Glomerular visceral epithelial cell (primary cell): ENCODE data around the gene TBCB.
"Not testable (repeated sequence)": the region's sequence is repeated elsewhere in the genome, so short reads cannot be mapped to it uniquely, and the experiment has no call there.

Source experiments
- DNase-seq: peaks from one replicate; pipeline ENCODE4 v3.0.0-alpha.2; 2016; ENCODE audit errors: extremely low spot score

Gene TBCB

GRCh38 chr19:36134867-36135266, 19.6 kb downstream of the TBCB start:
- not testable (repeated sequence) for DNase-seq

DNA sequence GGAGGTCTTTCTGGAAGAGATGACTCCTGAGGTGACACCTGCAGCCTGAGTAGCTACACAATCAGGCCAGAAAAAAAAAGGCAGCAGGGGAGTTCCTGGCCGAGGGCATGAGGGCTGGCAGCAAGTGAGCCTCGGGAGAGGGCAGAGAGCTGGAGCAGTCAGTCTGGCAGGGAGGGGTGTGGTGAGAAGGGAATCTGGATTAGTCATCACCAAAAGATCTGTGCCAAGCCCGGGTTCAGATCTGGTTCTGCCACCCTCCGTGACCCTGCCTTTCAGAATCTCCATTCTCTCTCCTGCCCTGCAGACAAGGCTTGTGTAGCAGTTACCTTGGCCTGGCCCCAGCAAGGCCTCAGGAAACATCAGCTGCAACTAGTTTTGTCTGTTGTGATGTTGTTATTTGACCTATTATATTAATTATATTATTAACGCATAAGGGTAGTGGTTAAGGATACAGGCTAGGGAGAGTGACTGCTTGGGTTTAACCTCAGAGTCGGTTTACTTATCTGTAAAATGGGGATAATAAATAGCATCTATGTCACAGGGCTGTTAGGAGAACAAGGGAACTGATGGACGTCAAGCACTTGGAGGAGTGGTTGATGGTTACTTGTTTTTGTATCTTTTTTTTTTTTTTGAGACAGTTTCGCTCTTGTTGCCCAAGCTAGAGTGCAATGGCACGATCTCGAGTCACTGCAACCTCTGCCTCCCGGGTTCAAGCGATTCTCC, 21.9 kb downstream of the TBCB start:
- peak; percentile 79 for DNase-seq

DNA sequence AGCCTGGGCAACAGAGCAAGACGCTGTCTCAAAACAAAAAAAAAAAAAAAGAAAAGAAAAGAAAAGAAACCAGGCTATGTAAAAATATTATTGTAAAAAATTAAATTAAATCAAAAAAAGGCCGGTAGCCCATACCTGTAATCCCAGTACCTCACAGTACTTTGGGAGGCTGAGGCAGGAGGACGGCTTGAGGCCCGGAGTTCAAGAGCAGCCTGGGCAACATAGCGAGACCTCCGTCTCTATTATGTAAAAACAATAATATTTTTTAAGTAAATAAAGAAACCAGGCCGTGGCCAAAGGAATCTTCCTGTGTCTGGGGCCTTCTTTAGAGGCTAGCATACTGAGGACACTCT, 23.8 kb downstream of the TBCB start:
- DNase-seq = no peak

DNA sequence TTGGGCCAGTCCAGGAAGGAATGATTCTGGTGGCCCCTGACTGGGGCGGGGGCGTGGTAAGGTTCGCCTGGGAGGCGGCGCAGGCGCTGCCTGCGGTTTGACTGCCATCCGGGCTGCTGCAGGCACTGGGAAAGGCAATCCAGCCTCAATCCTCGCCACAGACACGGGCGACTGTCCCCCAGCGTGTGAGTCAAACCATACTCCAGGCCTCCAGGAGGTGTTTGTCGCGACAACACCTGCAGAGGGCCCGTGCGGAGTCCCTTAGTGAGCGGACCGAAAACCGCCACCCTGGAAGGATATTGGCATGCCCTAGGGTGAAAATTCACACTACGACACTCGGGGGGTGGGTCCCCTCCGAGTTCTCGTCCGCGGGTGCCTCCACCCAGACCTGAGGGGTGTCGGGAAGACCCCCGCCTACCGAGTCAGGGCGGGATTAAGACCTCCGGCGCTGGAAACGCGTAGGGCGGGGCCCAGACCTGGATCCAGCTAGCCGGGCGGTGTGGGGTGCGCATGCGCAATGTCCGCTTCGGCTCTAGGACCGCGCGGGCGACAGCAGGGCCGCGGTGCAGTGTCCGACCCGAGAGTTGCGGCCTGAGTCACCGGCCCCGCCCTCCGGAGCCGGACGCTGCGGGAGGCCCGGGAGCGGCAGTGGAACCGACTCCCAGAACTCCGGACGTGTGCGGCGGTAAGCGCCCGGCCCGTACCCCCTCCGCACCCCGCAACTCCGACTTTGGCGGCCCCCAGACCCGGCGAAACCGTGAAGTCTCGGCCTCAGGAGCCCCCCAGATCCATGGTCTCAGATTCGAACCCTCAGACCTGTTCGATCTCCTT, 24.4 kb downstream of the TBCB start, which contains the start of gene CAPNS1:
Gene CAPNS1 (plus strand): TSS at position 594 of the 831 bp plus-strand sequence. CDS start 946 bp downstream, outside the sequence.
- peak; percentile 98 for DNase-seq

DNA sequence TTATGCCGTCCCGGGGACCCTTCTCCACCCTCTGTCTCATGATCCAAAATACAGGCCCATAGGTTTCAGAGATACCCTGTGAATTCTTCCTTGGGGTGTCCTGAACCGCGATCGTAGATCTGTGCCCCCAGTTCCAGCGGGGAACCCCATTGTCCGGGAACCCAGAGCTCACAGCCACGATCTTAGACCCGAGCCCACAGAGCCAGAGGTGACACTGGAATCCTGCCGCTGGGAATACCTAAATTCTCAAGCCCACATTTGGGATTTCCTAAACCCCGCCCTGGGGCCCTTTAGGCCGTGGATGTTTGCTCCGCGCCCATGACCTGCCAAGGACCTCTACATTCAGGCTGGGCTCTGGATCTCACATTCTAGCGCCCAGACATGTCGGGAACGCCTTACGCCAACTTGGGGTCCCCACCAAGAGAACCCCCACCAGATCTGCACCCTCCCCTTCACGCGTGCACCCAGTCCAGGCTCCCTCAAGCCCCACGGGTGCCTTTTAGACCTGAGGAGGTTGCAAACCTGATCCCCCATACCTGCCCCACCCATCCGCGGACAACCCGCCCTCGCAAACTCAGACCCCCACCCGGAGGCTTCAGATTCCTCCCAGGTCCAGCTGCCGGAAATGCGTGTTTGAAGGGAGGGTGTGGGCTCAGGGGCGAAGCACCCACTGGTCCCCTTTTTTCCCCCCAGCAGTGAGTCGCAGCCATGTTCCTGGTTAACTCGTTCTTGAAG, 25.2 kb downstream of the TBCB start:
- peak; percentile 69 for DNase-seq

DNA sequence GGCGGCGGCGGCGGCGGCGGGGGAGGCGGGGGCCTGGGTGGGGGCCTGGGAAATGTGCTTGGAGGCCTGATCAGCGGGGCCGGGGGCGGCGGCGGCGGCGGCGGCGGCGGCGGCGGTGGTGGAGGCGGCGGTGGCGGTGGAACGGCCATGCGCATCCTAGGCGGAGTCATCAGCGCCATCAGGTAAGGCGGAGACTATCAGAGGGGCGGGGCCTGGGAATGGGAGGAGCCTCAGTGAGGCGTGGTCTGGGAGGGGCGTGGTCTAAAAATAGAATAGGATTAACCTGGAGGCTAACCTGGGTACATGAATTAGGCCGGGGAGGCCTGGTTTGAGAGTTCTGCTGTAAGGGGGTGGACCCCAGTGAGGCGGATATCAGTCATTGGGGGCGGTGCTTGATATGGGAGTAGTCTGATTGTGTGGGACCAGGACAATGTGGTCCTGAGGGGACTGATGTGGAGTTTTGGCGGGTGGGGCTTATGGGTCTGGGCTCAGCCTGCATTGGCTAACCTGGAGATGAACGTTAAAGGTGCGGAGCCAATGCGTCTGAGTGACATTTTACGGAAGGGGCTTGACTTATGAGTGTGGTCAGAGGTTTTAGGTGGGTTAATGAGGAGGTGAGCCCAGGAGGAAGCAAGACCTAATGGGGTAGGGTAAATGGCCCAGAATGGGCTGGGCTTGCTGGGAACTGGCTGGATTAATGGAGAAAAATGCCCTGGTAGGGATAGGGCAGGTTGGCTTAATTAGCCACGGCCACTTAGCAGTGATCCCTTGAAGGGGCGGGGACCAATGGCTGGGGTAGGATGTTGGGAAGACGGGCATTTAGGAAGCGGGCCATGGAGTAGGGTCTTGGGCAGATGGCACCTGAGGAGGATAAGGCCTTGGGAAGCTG, 26.0 kb downstream of the TBCB start:
- DNase-seq = peak; percentile 89

DNA sequence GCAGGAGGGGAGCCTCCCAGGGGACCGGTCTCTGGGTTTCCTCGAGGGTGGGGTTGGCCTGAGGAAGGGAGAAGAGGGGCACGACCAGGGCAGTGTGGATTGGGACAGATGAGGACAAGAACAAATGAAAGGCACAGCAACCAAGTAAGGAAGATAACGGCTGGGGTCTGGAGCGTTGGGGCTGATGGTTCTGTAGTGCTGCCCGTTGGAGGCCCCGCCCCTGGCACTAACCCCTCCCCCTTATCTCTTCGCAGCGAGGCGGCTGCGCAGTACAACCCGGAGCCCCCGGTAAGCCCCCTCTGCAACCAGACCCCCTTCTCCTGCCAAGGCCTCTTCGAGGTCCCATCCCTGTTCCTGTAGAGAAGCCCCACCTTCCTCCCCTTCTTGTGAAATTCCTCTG, 26.8 kb downstream of the TBCB start:
- DNase-seq = no peak

DNA sequence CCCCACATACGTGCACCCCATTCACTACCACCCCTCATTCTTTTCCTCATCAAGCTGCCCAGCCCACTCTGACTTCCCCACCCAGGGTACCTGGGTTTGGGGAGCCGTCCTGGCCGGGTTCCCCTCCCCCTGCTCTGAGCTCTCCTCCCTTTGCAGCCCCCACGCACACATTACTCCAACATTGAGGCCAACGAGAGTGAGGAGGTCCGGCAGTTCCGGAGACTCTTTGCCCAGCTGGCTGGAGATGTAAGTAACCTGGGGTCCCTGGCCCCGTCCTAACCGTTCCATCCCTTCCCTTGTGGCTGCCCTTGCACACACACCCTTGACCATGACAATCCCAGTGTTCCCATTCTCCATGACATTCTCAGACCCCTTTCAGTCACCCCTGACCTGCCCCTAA, 27.2 kb downstream of the TBCB start:
- DNase-seq = no peak

DNA sequence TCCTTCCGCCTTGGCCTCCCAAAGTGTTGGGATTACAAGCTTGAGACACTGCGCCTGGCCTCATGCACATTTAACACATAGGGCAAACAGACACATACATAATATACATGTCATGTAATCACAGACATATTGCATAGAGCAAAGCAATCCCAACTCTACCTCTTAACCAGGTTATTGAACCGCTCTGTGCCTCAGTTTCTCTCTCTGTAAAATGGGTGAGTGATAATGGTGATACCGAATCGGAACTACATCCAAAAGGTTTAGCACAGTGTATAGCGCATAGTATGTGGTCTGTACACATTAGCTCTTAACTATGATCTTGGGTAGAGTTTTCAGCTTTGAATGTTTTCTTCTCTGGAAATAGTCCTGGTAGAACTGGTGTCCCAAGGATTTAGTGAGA, 29.4 kb downstream of the TBCB start:
- no peak for DNase-seq

DNA sequence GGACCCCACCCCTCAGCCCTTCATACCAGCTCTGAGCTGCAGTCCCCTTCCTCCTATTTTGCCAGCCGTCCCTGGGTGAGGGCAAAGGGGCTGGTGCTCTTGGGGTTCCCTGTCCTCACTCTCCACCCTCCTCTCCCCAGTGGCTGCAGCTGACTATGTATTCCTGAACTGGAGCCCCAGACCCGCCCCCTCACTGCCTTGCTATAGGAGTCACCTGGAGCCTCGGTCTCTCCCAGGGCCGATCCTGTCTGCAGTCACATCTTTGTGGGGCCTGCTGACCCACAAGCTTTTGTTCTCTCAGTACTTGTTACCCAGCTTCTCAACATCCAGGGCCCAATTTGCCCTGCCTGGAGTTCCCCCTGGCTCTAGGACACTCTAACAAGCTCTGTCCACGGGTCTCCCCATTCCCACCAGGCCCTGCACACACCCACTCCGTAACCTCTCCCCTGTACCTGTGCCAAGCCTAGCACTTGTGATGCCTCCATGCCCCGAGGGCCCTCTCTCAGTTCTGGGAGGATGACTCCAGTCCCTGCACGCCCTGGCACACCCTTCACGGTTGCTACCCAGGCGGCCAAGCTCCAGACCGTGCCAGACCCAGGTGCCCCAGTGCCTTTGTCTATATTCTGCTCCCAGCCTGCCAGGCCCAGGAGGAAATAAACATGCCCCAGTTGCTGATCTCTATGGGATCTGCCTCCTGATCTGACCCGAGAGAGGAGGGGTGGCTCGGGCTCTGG, 34.6 kb downstream of the TBCB start:
- no peak for DNase-seq

DNA sequence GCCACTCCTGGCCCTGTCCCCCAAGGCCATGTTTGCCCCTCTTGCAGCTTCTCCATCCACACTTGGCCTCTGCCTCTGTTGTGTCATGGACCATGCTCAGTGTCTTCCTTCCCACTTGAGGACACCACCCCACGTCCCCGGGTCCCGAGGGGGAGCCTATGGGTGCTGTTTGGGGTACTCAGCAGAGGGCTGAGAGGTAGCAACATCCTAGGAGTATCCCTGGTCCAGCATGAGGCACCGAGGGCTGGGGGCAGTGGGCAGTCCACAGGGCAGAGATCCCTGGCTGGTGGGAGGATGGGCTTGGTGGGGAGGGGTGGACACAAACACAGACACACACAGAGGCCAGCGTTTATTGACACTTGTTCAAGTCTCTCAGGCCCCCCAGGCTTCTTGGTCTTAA, 35.3 kb downstream of the TBCB start:
- DNase-seq = no peak

- DNase-seq = no peak
Observed at GRCh38 chr19:36151144-36152018, 36.1 kb downstream of the TBCB start.

DNA sequence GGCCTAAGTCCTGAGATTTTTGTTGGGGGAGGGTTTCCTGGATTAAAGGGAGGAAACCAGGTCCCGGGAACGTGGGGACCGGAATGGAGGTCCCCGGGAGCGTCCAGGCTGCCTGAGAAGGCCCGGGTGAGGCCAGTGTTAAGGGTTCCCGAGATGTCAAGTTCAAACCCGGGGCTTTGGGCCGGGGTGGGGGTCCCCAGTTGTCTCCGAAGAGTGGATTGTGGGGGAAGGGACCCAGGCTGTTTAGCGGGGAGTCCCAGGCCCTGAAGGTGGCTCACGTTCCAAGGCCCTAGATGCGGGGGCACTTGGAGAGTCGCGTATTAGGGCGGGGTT, 36.7 kb downstream of the TBCB start:
- no peak for DNase-seq

DNA sequence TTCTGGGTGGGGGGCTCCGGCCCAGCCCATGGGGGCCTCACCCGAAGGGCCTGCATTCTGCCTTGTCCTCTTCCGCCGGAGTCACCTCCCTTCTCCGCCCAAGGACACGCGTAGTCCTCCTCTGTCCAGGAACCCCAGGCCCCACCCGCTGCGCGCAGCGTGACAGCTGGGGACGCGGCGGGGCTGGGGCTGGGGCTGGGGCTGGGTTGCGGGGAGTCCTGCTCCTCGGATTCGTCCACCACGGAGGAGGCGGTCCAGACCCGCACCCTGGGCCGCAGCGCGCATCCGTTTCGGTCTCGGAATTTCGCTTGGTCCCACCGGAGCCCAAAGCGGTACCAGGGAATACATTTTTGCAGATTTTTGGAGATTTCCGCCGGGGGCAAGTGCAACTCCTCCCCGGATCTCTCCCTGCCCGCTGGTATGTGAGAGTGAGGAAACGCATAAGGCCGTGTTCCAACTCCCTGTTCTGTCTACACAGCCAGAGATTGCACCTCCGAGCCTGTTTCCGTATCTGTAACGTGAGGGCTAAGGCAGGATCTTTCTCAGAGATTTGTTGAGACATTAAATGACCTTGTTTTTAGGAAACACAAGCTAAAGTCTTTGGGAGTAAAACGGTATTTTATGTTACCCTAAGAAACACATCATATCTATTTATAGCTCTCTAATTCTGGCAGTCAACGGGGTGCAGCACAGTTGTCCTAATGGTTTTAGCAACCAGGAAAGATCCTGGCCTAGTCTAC, 37.3 kb downstream of the TBCB start, which contains the start of gene COX7A1:
Gene COX7A1 (minus strand): TSS at position 96 of the 740 bp plus-strand sequence. CDS start 40 bp downstream, at position 56.
- DNase-seq = no peak

DNA sequence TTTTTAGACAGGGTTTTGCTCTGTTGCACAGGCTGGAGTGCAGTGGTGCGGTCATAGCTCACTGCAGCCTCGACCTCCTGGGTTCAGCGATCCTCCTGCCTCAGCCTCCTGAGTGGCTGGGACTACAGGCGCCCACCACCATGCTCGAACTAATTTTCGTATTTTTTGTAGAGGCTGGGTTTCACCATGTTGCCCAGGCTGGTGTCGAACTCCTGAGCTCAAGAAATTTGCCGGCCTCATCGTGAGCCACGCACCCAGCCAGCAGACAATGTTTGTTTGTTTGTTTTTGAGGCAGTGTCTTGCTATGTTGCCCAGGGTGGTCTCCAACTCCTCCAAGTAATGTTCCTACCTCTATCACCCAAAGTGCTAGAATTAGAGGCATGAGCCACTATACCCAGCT, 37.9 kb downstream of the TBCB start:
- no peak for DNase-seq

DNA sequence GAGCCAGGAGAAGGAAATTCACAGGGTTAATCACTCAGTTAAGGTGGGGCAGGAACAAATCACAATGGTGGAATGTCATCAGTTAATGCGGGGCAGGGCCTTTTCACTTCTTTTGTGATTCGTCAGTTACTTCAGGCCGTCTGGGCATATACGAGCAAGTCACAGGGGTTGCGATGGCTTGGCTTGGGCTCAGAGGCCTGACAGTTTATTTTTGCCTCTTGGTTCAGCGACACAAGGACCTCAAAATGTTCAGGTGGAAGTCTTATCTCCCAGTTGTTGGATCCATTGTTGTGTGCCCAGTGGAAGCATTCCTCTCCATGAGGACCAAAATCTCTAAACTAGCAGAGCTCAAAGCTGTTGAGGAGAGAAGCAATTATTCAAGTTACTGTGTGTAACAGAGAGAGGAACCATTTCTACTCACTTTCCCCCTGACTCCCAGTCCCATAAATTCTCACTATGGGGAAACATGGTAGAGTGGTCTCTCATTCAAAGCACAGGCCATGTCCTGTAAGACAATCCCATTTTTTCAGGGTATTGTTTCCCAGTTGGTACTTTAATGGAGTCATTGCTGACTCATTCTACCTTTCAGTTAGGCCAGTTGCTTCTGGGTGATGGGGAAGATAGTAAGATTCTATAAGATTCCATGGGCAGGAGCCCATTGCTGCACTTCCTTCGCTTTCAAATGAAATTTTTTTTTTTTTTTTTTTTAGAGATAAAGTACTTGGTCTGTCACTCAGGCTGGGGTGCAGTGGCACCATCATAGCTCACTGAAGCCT, 45.7 kb downstream of the TBCB start:
- DNase-seq = no peak

- no peak for DNase-seq
Observed at GRCh38 chr19:36163813-36164212, 48.5 kb downstream of the TBCB start.

GRCh38 chr19:36169084-36169760, 54.0 kb downstream of the TBCB start:
- DNase-seq = no peak
